HepG2 (cell line): Measurements from ENCODE around the gene TMEM238. TPM values are rescaled to one million over a fixed set of nuclear protein-coding genes. Genes with fewer than 3 reads are reported as not detected.

Experiments
- ATF1 ChIP-seq: IDR thresholded peaks from 2 replicates; pipeline ENCODE4 v1.6.1; 2016; ENCODE audit warnings: mild to moderate bottlenecking, control low read depth
- BCL6 ChIP-seq: IDR thresholded peaks from 2 replicates; pipeline ENCODE4 v1.6.1; 2016; ENCODE audit warnings: missing genetic modification reagents, missing compliant biosample characterization
- DMAP1 ChIP-seq: IDR thresholded peaks from 2 replicates; pipeline ENCODE4 v1.6.1; 2016
- FOXC1 ChIP-seq: sonication (generic); formaldehyde crosslinking; IDR thresholded peaks from 2 replicates; pipeline ENCODE4 v1.8.0; 2022; ENCODE audit warnings: mild to moderate bottlenecking, missing genetic modification reagents, borderline replicate concordance
- HOXA5 ChIP-seq: sonication (generic); formaldehyde crosslinking; IDR thresholded peaks from 2 replicates; pipeline ENCODE4 v1.4.0; 2020; ENCODE audit warnings: missing genetic modification reagents
- KDM5B ChIP-seq: sonication (generic); formaldehyde crosslinking; IDR thresholded peaks from 2 replicates; pipeline ENCODE4 v1.4.0; 2020; ENCODE audit warnings: missing genetic modification reagents, mild to moderate bottlenecking, borderline replicate concordance
- MAFG ChIP-seq: sonication (generic); formaldehyde crosslinking; IDR thresholded peaks from 2 replicates; pipeline ENCODE4 v1.5.1; 2020; ENCODE audit warnings: mild to moderate bottlenecking, missing genetic modification reagents
- PBX3 ChIP-seq: sonication (generic); formaldehyde crosslinking; IDR thresholded peaks from 2 replicates; pipeline ENCODE4 v1.8.1; 2023; ENCODE audit warnings: missing genetic modification reagents, inconsistent platforms, borderline replicate concordance
- PPARG ChIP-seq: conservative IDR thresholded peaks from 2 replicates; pipeline ENCODE4 v1.6.1; 2016; ENCODE audit warnings: missing biosample characterization, missing genetic modification reagents
- REPIN1 ChIP-seq: sonication (generic); formaldehyde crosslinking; IDR thresholded peaks from 2 replicates; pipeline ENCODE4 v1.8.0; 2022; ENCODE audit warnings: missing genetic modification reagents, low read depth, mild to moderate bottlenecking, borderline replicate concordance
- SRF ChIP-seq: IDR thresholded peaks from 2 replicates; pipeline ENCODE4 v1.6.1; 2011; ENCODE audit warnings: mild to moderate bottlenecking, low read depth, low read length, moderate library complexity
- ZNF704 ChIP-seq: sonication (generic); formaldehyde crosslinking; IDR thresholded peaks from 2 replicates; pipeline ENCODE4 v1.8.1; 2023; ENCODE audit warnings: mild to moderate bottlenecking, inconsistent platforms, moderate library complexity, missing genetic modification reagents, borderline replicate concordance
- ZNF710 ChIP-seq: sonication (generic); formaldehyde crosslinking; IDR thresholded peaks from 2 replicates; pipeline ENCODE4 v1.5.0; 2020; ENCODE audit warnings: mild to moderate bottlenecking, missing genetic modification reagents, borderline replicate concordance
- ZNF879 ChIP-seq: sonication (generic); formaldehyde crosslinking; IDR thresholded peaks from 2 replicates; pipeline ENCODE4 v1.8.1; 2023; ENCODE audit warnings: missing genetic modification reagents
- ZSCAN9 ChIP-seq: IDR thresholded peaks from 2 replicates; pipeline ENCODE4 v1.6.1; 2016; ENCODE audit warnings: borderline replicate concordance
- polyA plus RNA-seq, 8 experiments: library from polyadenylated mRNA; depleted of rRNA in 3 of 8; stranded (reverse) in 7 of 8; unstranded in 1 of 8; fragments of >200 nt; fragmentation: Illumina TruSeq in 4 of 8; extraction: Trizol in 4 of 8; gene quantifications; 2 replicates each; pipeline versions ENCODE4 v1.2.1 to v1.2.3, GENCODE V29; 2011 to 2016; ENCODE audit warnings: low read depth in 4 of 8, missing spikeins in 1 of 8, mixed read lengths in 1 of 8; ENCODE audit not compliant: insufficient read depth in 1 of 8
- total RNA-seq, 5 experiments: library from RNA; depleted of rRNA; stranded (reverse); fragments of >200 nt; fragmentation: Illumina TruSeq; extraction: Trizol; gene quantifications; 2 replicates each; pipeline ENCODE4 v1.2.3, GENCODE V29; 2016; ENCODE audit warnings: low read depth in 1 of 5
- TF ChIP-seq, protein P1 (sequence below): sonication (generic); formaldehyde crosslinking; IDR thresholded peaks from 2 replicates; pipeline ENCODE4 v1.5.0; 2020; ENCODE audit warnings: missing genetic modification reagents
- TF ChIP-seq, protein P2 (sequence below): IDR thresholded peaks from 2 replicates; pipeline ENCODE4 v1.6.1; 2012; ENCODE audit warnings: low read length, improper control_type of control experiment
- TF ChIP-seq, protein P3 (sequence below): IDR thresholded peaks from 2 replicates; pipeline ENCODE4 v1.6.1; 2016; ENCODE audit warnings: low read depth, borderline replicate concordance

TMEM238 gene
- total and polyA plus RNA-seq, 2 of the 13 experiments (the other 11 are each of a cell fraction or from before 2014, with no cell fraction given), result not detected

GRCh38 chr19:55384920-55385723 is 1.0 kb upstream of the TMEM238 start (continued):
- TF ChIP-seq FOXC1 (CRISPR knock-in tag) (peak; percentile 18; the same call in 1 of the 2 replicates), BCL6 (CRISPR knock-in tag) (no peak), MAFG (CRISPR knock-in tag) (no peak), PPARG (CRISPR knock-in tag) (no peak), ATF1 (CRISPR knock-in tag) (no peak), ZNF704 (CRISPR knock-in tag) (no peak), KDM5B (CRISPR knock-in tag) (0 out of 2 replicates have a peak, but pooled peaks have one; percentile 38), REPIN1 (CRISPR knock-in tag) (0 out of 2 replicates have a peak, but pooled peaks have one; percentile 46), ZNF879 (CRISPR knock-in tag) (no peak), PBX3 (no peak), SRF (no peak), HOXA5 (0 out of 2 replicates have a peak, but pooled peaks have one; percentile 13), ZSCAN9 (CRISPR knock-in tag) (0 out of 2 replicates have a peak, but pooled peaks have one; percentile 11), ZNF710 (CRISPR knock-in tag) (0 out of 2 replicates have a peak, but pooled peaks have one; percentile 40), DMAP1 (peak; percentile 61; the same call in 1 of the 2 replicates)
- TF ChIP-seq, protein P1, sequence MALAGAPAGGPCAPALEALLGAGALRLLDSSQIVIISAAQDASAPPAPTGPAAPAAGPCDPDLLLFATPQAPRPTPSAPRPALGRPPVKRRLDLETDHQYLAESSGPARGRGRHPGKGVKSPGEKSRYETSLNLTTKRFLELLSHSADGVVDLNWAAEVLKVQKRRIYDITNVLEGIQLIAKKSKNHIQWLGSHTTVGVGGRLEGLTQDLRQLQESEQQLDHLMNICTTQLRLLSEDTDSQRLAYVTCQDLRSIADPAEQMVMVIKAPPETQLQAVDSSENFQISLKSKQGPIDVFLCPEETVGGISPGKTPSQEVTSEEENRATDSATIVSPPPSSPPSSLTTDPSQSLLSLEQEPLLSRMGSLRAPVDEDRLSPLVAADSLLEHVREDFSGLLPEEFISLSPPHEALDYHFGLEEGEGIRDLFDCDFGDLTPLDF (CRISPR knock-in tag), result no peak
- TF ChIP-seq, protein P2, sequence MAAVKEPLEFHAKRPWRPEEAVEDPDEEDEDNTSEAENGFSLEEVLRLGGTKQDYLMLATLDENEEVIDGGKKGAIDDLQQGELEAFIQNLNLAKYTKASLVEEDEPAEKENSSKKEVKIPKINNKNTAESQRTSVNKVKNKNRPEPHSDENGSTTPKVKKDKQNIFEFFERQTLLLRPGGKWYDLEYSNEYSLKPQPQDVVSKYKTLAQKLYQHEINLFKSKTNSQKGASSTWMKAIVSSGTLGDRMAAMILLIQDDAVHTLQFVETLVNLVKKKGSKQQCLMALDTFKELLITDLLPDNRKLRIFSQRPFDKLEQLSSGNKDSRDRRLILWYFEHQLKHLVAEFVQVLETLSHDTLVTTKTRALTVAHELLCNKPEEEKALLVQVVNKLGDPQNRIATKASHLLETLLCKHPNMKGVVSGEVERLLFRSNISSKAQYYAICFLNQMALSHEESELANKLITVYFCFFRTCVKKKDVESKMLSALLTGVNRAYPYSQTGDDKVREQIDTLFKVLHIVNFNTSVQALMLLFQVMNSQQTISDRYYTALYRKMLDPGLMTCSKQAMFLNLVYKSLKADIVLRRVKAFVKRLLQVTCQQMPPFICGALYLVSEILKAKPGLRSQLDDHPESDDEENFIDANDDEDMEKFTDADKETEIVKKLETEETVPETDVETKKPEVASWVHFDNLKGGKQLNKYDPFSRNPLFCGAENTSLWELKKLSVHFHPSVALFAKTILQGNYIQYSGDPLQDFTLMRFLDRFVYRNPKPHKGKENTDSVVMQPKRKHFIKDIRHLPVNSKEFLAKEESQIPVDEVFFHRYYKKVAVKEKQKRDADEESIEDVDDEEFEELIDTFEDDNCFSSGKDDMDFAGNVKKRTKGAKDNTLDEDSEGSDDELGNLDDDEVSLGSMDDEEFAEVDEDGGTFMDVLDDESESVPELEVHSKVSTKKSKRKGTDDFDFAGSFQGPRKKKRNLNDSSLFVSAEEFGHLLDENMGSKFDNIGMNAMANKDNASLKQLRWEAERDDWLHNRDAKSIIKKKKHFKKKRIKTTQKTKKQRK, result no peak
- TF ChIP-seq, protein P3, sequence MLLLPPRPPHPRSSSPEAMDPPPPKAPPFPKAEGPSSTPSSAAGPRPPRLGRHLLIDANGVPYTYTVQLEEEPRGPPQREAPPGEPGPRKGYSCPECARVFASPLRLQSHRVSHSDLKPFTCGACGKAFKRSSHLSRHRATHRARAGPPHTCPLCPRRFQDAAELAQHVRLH (CRISPR knock-in tag), result peak; percentile 19; the same call in 1 of the 2 replicates
